MM.1S (cell line): ENCODE measurements around the gene ZNF182.

Source experiments
- DNase-seq: peaks from one replicate; pipeline ENCODE4 v3.0.0-alpha.2; 2015
- H2AFZ ChIP-seq: fragments of 300-600 bp; sonication (generic); 2 replicates; pipeline ENCODE4 v1.6.0; 2016; ENCODE audit warnings: antibody characterized with exemption, low read length
- H3F3A ChIP-seq: fragments of 300-600 bp; sonication (generic); 2 replicates; pipeline ENCODE4 v1.6.1; 2016; ENCODE audit warnings: mild to moderate bottlenecking, antibody characterized with exemption, low read length, moderate library complexity, mixed read lengths; ENCODE audit not compliant: insufficient read depth
- H3K27ac ChIP-seq: fragments of 300-600 bp; sonication (generic); 2 replicates; pipeline ENCODE4 v1.5.1; 2016; ENCODE audit warnings: mild to moderate bottlenecking, low read length
- H3K27me3 ChIP-seq: fragments of 300-600 bp; sonication (generic); replicated peaks from 2 replicates; pipeline ENCODE4 v1.6.0; 2016; ENCODE audit warnings: low read length; ENCODE audit not compliant: insufficient read depth
- H3K36me3 ChIP-seq: fragments of 300-600 bp; sonication (generic); replicated peaks from 2 replicates; pipeline ENCODE4 v1.6.1; 2016; ENCODE audit warnings: mild to moderate bottlenecking, low read length, mixed read lengths; ENCODE audit not compliant: insufficient read depth
- H3K4me1 ChIP-seq: fragments of 300-600 bp; sonication (generic); 2 replicates; pipeline ENCODE4 v1.6.1; 2016; ENCODE audit warnings: low read length, mixed read lengths
- H3K4me2 ChIP-seq: fragments of 300-600 bp; sonication (generic); 2 replicates; pipeline ENCODE4 v1.6.0; 2016; ENCODE audit warnings: low read depth, low read length
- H3K4me3 ChIP-seq: fragments of 300-600 bp; sonication (generic); 2 replicates; pipeline ENCODE4 v1.5.1; 2016; ENCODE audit warnings: low read length, mixed read lengths
- H3K79me2 ChIP-seq: fragments of 300-600 bp; sonication (generic); 2 replicates; pipeline ENCODE4 v1.6.1; 2016; ENCODE audit warnings: mixed run types, low read length, mixed read lengths
- H3K9ac ChIP-seq: fragments of 300-600 bp; sonication (generic); 2 replicates; pipeline ENCODE4 v1.6.1; 2016; ENCODE audit warnings: low read length, mixed read lengths
- H3K9me2 ChIP-seq: fragments of 300-600 bp; sonication (generic); replicated peaks from 2 replicates; pipeline ENCODE4 v1.6.1; 2016; ENCODE audit warnings: mild to moderate bottlenecking, low read length, mixed read lengths; ENCODE audit not compliant: insufficient read depth
- H3K9me3 ChIP-seq: fragments of 300-600 bp; sonication (generic); replicated peaks from 2 replicates; pipeline ENCODE4 v1.6.1; 2016; ENCODE audit warnings: mild to moderate bottlenecking, low read length, mixed read lengths; ENCODE audit not compliant: insufficient read depth
- H4K20me1 ChIP-seq: fragments of 300-600 bp; sonication (generic); 2 replicates; pipeline ENCODE4 v1.6.1; 2016; ENCODE audit warnings: mild to moderate bottlenecking, low read length, moderate library complexity, mixed read lengths; ENCODE audit not compliant: insufficient read depth
- CTCF ChIP-seq: fragments of 300-600 bp; sonication (generic); IDR thresholded peaks from 2 replicates; pipeline ENCODE4 v1.5.1; 2016; ENCODE audit warnings: antibody characterized with exemption, low read length, mixed read lengths
- EZH2 ChIP-seq: fragments of 300-600 bp; sonication (generic); optimal IDR thresholded peaks from 2 replicates; pipeline ENCODE3; 2017; ENCODE audit warnings: low read depth, mild to moderate bottlenecking, antibody characterized with exemption, low read length, mixed read lengths
- EZH2phosphoT487 ChIP-seq: fragments of 300-600 bp; sonication (generic); IDR thresholded peaks from 2 replicates; pipeline ENCODE4 v1.6.1; 2018; ENCODE audit warnings: antibody characterized with exemption, low read length

ZNF182 gene

GRCh38 chrX:48003758-48004457 lies at the start of gene ZNF182:
Gene ZNF182 (minus strand): TSS chrX:48003989. CDS start chrX:48002609, 1,380 bp downstream.
- Histone ChIP-seq H3K9me2 (no peaks in the 10 kb centered on the region), H2AFZ (peak within 1 kb of the TSS; percentile 58), H3K9me3 (no peaks in the 10 kb centered on the region), H3K27ac (peak within 1 kb of the TSS; percentile 58; the same call in 1 of the 2 replicates), H3K79me2 (peaks cover 8% of the 10 kb centered on the region; the same call in 1 of the 2 replicates), H3K4me3 (peak within 1 kb of the TSS; percentile 74), H3K36me3 (no peaks in the 10 kb centered on the region), H3K4me1 (no peaks in the 10 kb centered on the region), H3F3A (no peaks in the 10 kb centered on the region), H4K20me1 (no peaks in the 10 kb centered on the region), H3K9ac (peak within 1 kb of the TSS; percentile 71), H3K4me2 (peak within 1 kb of the TSS; percentile 72), H3K27me3 (no peaks in the 10 kb centered on the region)
- DNase-seq, result peak; percentile 90
- TF ChIP-seq EZH2phosphoT487 (no peak), CTCF (no peak), EZH2 (no peak)

GRCh38 chrX:48046846-48047245 lies 43.1 kb upstream of the ZNF182 start:
- H3K4me2 ChIP-seq, result no peak overlapping the region
- H3K9ac ChIP-seq, result no peak overlapping the region
- H3K4me1 ChIP-seq, result no peaks in the 10 kb centered on the region
- no peaks in the 10 kb centered on the region for H3K9me2 ChIP-seq
- no peaks in the 10 kb centered on the region for H3K36me3 ChIP-seq
- H3K9me3 ChIP-seq, result no peaks in the 10 kb centered on the region
- no peaks in the 10 kb centered on the region for H3F3A ChIP-seq
- H2AFZ ChIP-seq, result no peak overlapping the region
- no peaks in the 10 kb centered on the region for H3K27me3 ChIP-seq
- H3K79me2 ChIP-seq, result no peaks in the 10 kb centered on the region
- H4K20me1 ChIP-seq, result no peaks in the 10 kb centered on the region
- no peak for TF ChIP-seq EZH2phosphoT487
- no peak for TF ChIP-seq CTCF
- no peak for TF ChIP-seq EZH2
- no peak overlapping the region for H3K27ac ChIP-seq
- H3K4me3 ChIP-seq, result no peak overlapping the region
- DNase-seq, result no peak

DNA sequence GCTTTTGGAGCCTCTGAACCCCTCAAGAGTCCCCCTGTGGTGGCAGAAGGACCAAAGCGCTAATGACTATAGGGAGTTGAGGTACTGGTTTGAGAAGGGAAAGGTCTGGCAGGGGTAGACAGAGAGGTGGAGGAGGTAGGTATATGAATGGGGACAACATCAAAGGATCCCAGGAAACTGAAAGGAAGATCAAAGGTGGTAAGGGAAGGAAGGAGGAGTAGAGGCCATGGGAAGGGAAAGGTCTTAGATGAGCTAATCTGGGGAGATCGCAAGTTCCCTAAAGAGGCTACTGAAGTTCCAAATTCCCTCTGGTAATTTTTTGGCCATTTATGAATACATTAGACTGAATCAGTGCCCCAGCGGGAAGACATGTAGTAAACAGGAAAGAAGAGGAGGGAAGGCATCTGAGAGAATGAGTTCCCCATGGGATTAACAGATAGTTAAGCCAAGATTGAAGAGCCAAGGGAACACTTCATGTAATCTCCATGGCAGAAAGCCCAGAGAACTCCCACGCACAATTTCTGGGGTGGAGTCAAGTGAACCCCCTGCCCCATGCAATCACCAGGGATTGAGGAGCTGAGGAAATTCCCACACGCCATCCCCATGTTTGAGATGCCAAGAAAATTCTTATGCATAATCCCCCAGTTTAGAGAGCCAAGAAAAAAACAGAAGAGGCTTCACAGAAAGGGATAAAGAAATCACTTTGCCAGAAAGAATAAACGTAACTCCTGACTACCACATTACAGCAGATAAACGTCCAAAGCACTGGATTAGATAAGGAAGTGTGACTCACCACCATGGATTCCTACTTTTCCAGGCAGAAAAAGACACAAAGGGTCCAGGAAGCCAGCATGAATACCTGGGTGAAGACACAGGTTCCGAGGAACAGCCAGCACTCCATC lies 41.9 kb upstream of the ZNF182 start:
- Histone ChIP-seq H3K4me1 (no peaks in the 10 kb centered on the region), H3K9me2 (no peaks in the 10 kb centered on the region), H2AFZ (no peak overlapping the region), H3F3A (no peaks in the 10 kb centered on the region), H3K27me3 (no peaks in the 10 kb centered on the region), H3K79me2 (no peaks in the 10 kb centered on the region), H4K20me1 (no peaks in the 10 kb centered on the region), H3K4me3 (no peak overlapping the region), H3K36me3 (no peaks in the 10 kb centered on the region), H3K9me3 (no peaks in the 10 kb centered on the region), H3K4me2 (no peak overlapping the region), H3K9ac (no peak overlapping the region), H3K27ac (no peak overlapping the region)
- DNase-seq, result no peak
- TF ChIP-seq CTCF (no peak), EZH2 (no peak), EZH2phosphoT487 (no peak)
